GM18870 (cell line): Measurements from ENCODE around the gene F2RL3.

ENCODE experiments used
- ATAC-seq: cut with Tn5 transposase; IDR thresholded peaks from one replicate; pipeline ENCODE4 v1.9.1; 2021; ENCODE audit warnings: moderate library complexity; ENCODE audit not compliant: unreplicated experiment

F2RL3 gene

GRCh38 chr19:16892868-16893685 lies 4.3 kb downstream of the F2RL3 start:
- ATAC-seq: no peak

- no peak for ATAC-seq
These were observed 4.8 kb downstream of the F2RL3 start for GRCh38 chr19:16893686-16893989.

DNA sequence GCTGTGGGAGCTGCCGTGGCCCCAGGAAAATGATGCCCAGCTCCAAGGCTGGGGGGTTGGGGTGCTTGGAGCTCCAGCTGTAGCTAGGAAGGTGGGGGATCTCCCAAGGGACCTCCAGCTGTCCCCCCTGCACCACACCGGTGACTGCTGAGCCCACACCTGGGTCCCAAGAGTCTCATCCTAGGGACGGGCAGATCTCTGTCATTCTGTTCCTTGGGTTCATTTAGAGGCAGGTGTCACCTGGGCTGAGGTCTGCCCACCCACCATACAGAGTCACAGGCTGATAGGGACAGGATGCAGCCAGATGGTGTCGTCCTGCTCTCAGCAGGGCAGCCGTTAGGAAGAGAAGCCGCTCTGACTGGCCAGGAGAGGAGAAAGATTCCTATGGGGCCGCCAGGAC lies 5.3 kb downstream of the F2RL3 start:
- ATAC-seq: no peak

DNA sequence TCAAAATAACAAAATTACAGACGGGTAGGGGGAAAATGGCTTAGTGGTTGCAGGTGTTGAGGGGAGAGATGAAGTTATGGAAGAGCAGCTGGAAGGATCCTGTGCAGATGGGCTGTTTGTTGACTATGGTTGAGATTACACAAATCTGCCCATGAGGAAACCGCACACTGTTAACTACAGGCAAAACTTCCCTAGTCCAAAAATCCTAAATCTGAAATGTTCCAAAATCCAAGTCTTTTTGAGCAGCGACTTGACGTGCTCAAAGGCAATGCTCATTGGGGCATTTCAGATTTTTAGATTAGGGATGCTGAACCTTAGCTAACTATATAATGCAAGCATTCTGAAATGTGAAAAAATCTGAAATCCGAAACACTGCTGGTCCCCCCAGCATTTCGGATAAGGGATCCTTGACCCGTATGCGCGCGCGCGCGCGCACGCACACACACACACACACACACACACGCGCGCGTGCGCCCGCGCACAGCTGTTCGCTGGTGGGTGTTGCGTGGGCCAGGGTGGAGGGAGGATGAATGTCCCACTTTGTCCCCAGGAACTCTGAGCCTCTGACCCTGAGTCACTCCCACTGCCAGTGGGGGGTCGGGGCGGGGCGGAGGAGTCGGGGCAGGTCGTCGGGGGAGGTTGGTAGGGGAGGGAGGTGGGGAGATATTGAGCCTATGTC lies 6.8 kb downstream of the F2RL3 start:
- no peak for ATAC-seq

GRCh38 chr19:16896146-16897028 lies 7.6 kb downstream of the F2RL3 start:
- ATAC-seq: no peak

GRCh38 chr19:16897029-16897855 lies 8.4 kb downstream of the F2RL3 start:
- ATAC-seq: no peak

DNA sequence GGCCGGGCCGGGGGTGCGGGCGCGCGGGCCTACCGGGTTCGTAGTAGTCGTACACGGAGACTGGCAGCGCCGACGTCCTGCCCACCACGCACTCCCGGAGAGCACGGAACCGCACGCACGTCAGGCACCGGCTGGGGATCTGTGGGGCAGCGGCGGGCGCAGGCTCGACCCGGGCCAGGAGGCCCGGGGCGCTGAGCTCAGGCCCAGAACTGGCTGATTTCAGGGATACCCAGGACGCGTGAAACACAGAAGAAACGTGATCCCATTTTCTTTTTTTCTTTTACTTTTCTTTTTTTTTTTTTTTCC lies 9.0 kb downstream of the F2RL3 start:
- ATAC-seq: no peak

- no peak for ATAC-seq
These were observed 9.7 kb downstream of the F2RL3 start for GRCh38 chr19:16898361-16899015.

DNA sequence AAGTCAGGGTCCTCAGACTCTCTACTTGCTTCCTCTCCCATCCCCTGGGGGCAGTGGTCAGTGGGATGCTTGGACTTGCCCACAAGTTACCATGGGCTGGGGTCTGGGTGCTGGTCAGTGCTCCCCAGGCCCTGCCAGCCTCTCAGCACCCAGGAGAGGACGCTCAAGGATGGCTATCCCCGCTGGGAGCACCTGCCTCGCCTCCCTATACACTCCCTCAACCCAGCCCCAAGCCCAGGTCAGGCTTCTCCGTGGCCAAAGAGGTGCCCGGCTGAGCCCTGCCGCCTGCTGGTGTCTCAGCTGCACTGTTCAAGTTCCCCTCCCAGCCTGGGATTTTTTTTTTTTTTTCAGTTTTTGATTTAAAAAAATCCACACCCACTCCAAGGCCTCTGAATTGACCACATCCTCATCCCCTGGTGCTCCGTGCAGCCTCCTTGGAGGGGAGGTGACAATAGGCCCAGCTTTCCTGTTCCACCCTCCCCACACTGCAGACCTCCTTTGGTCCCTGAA lies 10.8 kb downstream of the F2RL3 start:
- ATAC-seq: no peak

DNA sequence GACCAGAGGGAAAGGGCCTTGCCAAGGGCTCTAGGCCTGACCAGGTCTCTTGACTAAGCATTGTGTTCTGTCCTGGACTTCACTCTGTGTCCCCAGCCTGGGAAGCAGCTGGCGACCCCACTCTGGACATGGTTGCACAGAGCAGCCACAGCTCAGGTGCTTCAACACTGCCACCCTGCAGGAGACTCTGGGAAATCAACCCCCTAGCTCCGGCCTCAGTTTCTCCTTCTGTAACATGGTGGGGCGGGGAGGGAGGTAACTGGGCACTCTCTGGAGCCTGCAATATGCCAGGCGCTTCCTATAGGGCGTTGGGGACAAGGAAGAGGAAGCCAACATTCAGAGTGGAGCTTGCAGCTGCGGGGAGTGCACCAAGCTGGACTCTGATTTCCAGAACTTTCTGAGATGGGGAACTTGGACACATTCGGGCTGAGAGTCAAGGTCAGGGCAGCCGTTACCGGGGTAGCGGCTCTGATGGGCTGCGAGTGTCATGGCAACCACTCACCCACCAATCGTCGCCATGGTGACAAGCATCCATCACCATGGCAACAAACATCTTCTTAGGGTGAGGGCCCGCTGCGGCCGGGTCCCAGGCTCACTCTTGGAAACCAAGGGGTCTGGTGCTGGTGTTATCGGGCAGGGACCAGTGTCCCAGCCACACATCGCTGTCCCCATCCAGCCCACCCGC lies 12.8 kb downstream of the F2RL3 start:
- ATAC-seq: no peak

- no peak for ATAC-seq
These were observed 13.7 kb downstream of the F2RL3 start for GRCh38 chr19:16902545-16902944.

GRCh38 chr19:16903347-16903746 lies 14.5 kb downstream of the F2RL3 start:
- ATAC-seq: no peak

- ATAC-seq: no peak
These were observed 15.8 kb downstream of the F2RL3 start for GRCh38 chr19:16904599-16904998.

DNA sequence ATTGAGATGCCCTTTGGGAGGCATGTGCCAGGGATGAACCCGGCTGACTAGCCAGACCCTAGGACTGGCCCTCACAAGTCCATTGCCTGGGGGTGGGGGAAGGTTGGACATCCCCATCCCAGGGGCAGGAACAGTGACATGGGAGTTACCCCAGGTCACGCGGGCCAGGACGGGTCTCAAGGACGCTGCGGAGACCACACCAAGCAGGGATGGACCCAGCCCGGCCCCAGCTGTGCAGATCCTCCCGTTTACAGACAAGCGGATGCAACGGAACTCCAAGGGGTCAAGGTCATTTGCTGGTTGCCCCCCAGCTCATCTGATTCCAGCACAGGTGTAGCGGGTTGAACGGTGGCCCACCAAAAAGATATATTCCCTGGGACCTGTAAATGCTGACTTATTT lies 20.0 kb downstream of the F2RL3 start:
- no peak for ATAC-seq

DNA sequence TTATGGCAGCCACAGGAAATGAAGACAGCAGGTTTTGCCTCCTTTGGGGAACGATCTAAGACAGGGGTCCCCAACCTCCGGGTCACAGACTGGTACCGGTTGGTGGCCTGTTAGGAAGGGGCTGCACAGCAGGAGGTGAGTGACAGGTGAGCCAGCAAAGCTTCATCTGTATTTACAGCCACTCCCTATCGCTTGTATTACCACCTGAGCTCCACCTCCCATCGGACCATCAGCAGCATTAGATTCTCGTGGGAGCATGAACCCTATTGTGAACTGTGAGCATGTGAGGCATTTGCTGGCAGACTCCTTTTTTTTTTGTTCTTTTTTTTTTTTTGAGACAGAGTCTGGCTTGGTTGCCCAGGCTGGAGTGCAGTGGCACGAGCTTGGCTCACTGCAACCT lies 22.2 kb downstream of the F2RL3 start:
- no peak for ATAC-seq

DNA sequence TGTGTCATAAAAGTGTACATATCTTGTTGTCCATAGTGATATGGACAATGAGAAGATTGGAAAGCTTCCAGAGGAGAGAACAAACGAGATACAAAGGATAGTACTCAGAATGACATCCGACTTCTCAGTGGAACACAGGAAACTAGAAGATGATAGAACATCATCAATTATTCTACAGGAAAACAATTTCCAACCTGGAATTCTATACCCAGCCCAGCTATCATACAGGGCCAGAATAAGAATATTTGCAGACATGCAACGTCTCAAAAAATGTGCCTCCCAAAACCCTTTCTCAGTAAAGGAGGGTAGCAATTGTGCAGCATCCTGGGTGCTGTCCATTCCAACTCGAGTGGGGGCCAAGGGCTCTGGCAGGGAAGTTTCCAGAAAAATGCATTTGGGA lies 24.0 kb downstream of the F2RL3 start:
- no peak for ATAC-seq

GRCh38 chr19:16914421-16914820 lies 25.6 kb downstream of the F2RL3 start:
- ATAC-seq: no peak

DNA sequence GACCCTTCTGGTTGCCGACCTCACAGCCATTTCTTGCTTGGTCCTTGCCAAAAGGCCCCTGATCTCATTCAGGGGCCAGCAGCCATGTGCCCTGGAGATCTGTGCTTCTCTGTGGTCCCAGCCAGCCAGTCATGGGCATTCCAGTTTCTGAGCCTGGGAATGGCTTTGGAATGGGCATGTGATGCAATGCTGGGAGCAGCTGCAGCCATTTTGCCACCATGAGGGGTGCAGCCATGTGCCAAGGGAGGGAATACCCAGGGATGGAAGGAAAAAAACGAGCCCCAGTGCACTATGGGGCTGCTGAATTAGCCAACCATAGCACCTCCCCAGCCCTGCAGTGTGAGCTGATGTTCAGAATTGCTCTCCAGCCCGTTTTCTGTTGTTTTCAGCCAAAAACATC lies 26.3 kb downstream of the F2RL3 start:
- no peak for ATAC-seq

DNA sequence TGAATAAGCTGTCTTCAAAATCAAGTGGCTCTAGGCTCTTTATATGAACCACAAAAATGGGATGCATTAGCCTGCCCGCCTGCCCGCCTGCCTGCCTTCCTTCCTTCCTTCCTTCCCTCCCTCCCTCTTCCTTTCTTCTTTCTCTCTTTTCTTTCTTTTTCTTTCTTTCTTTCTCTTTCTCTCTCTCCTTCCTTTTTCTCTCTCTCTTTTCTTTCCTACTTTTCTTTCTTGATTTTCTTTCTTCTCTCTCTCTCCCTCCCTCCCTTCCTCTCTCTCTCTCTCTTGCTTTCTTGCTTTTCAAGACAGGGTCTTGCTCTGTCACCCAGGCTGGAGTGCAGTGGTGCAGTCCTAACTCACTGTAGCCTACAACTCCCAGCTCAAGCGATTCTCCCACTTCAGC lies 26.9 kb downstream of the F2RL3 start:
- ATAC-seq: no peak

DNA sequence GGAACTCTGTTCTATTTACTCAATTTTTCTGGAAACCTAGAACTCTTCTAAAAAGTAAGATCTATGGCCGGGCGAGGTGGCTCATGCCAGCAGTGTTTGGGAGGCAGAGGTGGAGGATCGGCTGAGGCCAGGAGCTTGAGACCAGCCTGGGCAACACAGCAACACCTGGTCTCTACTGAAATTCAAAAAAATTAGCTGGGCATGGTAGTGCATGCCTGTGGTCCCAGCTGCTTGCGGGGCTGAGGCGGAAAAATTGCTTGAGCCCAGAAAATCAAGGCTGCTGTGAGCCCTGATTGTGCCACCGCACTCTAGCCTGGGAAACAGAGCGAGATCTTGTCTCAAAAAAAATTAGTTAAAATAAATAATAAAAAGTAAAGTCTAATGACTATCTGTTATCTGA lies 28.6 kb downstream of the F2RL3 start:
- ATAC-seq: no peak
